Sigmoid colon (tissue), 4 donors: ENCODE data around the gene TBX5.

ENCODE experiments used
- EP300 ChIP-seq, 4 donors: sonication (generic); formaldehyde crosslinking; IDR thresholded peaks; one replicate each; pipeline ENCODE4 v1.6.1; 2017; ENCODE audit warnings: antibody characterized with exemption in 4 of 4
- POLR2A ChIP-seq, 2 donors: fragments of 450-650 bp; IDR thresholded peaks; one replicate each; pipeline ENCODE4 v1.6.1; 2016; ENCODE audit warnings: antibody characterized with exemption in 2 of 2, mild to moderate bottlenecking in 2 of 2, moderate library complexity in 2 of 2
- TF ChIP-seq, protein P1 (sequence below), 4 experiments: fragments of 450-650 bp in 3 of 4; fragments of 200-600 bp in 1 of 4; IDR thresholded peaks; one replicate each; pipeline ENCODE4 v1.5.1; 2016 to 2019; ENCODE audit warnings: antibody characterized with exemption in 4 of 4, mild to moderate bottlenecking in 3 of 4, moderate library complexity in 2 of 4

DNA sequence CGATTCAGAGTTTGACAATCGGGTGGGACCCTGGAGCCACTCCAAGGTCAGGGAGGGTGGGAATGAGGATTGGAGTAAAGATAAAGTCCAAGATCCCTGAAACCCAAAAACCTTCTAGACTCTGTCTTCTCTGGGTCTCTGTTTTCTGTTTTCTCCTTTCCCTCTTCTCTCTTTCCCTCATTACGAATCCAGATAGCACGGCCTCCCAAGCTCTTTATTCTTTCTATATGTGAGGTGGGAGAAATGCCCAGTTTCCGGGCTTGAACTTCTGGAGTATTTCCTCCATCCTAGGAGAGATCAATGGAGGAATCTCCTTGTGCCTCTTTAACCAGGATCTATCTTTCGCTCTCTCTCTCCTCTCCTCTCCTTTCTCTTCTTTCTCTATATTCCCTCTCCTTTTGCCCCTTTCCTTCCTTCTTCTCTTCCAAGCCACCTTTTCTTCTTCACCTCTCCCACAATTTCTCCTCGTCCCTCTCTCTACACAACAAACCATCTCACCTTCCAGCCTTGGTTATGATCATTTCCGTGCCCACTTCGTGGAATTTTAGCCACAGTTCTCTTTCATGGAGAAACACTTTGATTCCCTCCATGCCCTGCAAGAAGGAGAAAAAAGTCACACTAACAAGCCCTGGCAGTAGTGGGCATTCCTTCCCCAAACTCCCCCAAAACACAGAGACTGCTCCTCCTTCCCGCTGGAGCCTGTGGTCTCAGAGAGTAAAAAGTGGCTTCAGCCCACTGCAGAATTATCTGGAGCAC lies 4.4 kb downstream of the TBX5 start:
- TF ChIP-seq, protein P1, sequence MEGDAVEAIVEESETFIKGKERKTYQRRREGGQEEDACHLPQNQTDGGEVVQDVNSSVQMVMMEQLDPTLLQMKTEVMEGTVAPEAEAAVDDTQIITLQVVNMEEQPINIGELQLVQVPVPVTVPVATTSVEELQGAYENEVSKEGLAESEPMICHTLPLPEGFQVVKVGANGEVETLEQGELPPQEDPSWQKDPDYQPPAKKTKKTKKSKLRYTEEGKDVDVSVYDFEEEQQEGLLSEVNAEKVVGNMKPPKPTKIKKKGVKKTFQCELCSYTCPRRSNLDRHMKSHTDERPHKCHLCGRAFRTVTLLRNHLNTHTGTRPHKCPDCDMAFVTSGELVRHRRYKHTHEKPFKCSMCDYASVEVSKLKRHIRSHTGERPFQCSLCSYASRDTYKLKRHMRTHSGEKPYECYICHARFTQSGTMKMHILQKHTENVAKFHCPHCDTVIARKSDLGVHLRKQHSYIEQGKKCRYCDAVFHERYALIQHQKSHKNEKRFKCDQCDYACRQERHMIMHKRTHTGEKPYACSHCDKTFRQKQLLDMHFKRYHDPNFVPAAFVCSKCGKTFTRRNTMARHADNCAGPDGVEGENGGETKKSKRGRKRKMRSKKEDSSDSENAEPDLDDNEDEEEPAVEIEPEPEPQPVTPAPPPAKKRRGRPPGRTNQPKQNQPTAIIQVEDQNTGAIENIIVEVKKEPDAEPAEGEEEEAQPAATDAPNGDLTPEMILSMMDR (IDR thresholded peaks at IDR 0.05): no peak
- no peak for TF ChIP-seq EP300 (IDR thresholded peaks at IDR 0.05)
- TF ChIP-seq POLR2A (IDR thresholded peaks at IDR 0.05): no peak
